Hippocampal formation (tissue), 2 donors: ENCODE measurements around the gene CAPS.

Experiments
- DNase-seq, 2 donors: peaks; one replicate each; lab custom pipeline; 2025; lab: John Stamatoyannopoulos, UW

Gene CAPS

DNA sequence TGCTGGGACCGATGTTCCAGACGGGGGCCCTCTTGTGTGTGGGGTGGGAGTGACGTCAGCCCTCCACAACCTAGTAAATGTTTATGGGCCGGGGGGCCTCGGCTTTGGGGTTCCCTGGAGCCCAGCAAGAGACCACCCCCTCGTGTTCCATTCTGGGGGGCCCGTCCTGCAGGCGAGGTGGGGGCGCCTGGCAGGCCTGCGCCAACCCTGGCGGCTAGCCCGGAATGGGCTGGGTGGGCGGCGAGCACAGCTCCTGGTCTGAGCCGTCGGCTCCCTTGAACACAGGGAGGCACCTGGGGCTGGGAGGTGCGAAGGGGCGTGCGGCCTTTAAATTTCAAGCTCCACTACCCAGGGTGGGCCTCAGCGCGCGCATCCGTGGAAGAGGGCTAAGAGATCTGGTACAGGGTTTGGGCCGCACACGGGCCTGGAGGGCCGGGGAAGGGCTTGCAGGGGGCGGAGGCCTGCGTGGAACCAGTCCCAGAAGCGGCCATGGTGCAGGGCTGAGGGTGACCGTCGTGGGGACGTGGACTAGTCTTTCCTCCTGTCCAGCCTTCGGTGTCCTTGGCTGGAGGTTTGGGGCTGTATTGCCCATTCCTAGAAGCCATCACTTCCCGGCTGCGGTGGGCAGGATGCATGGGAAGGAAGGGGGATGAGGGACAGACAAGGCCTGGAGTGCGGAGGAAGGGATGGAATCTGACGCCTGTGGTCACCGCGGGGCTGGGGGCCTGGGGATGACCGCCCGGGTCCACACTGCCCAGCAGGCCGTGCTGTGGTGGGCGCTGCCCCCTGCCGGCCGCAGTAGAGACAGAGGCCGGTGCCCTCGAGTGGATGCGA lies 21.9 kb upstream of the CAPS start:
- DNase-seq: peak in 1 of 2 donors; percentile 10

DNA sequence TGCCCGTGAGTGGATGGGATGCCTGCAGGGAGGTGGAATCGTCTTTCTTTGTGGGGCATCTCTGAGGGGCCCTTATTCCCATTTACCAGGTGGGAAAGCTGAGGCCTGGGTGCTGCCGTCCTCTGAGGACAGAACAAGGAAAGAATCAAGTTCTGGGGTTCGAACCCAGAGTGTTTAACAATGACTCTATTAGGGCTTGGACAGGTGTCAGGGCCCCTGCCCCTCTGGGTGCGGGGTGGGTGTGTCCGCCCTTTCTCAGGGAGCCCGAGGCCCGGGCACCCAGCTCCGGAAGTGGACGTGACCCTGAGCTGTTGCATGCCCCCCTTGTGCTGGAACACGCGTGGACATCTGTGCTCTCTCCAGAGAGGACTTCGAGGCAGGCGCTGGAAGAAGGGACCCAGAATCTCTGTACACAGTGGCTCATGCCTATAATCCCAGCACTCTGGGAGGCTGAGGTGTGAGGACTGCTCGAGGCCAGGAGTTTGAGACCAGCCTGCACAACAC lies 21.2 kb upstream of the CAPS start:
- no peak for DNase-seq

DNA sequence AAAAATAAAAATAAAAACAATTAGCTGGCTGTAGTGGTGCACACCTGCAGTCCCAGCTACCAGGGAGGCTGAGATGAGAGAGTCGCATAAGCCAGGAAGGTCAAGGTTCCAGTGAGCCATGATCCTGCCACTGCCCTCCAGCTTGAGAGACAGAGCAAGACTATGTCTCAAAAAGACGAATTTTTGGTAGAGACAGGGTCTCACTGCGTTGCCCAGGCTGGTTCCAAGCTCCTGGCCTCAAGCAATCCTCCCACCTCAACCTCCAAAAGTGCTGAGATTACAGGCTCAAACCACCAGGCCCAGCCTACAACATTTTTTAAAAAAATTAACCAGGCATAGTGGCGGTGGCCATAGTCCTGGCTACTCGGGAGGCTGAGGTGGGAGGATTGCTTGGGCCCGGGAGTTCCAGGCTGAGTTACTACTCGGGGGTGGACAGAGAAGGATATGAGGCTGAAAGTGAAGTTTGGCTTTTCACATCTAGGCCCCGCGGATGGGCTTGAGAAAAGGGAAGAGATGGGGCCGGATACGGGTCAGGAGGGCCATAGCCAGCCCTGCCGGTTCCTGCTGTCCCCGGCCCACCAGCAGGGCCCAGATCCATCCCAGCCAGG lies 20.7 kb upstream of the CAPS start:
- no peak for DNase-seq

DNA sequence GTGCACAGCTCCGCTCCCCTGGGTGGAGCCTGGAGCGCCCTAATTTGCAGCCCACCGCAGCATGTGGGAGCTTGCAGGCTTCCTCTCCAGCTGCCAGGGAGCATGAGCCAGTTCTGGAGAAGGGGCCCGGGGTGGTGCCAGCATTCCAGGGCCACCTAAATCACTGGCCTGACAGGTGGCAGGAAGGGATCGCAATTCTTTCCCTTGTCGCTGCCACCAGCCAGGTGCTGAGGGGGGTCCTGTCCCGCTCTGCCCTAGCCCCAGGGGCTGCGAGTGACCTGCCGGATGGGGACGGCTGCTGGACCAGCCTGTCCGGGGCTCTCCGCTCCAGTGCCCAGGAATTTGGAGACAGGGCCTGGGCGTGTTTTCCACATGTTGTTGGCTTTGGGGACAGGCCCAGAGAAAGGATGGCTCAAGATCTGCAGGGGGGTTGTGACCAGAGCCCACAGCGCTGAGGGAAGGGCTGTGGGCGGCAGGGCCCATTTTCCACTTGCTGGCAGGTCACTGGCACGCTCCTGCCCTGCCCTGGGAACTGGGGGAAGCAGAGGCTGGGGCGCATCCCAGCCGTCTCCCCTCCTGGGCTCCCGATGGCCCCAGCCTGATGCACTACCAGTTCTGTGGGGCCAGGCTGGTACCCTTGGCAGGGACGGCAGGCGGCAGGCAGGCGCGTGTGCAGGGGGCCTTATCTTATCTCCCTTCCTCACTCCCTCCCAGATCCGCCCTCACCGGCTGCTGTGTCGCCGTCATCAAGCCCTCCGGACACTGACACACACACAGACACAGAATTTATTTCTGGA lies 19.9 kb upstream of the CAPS start:
- DNase-seq: no peak

DNA sequence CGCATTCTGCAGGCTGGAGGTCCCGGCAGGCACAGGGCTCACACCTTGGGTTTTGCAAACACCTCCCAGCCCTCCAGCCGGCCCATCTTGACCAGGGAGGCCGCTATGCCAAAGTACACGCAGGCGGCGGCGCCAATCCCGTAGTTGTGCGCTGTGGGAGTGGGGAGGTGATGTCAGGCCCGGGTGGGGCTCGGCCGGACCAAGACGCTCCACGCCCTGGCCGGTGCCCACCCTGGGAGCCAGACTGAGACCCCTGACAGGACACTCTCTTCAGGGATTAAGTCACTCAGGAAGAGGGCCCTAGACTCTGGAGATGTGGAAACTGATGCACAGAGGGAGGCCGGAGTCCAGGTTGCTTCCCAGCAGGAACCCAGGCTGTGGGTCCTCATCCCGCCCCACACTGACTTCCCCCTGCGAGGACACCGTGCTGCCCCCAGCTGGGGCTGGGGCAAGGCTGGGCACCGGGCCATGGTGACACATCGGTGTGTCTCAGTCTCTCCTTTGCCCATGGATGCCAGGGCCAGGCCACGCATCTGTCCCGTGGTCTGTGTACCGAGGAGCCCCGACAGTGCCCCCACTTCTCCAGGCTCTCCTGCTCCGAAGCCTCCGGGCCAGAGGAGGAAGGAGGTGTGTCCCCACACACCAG lies 19.2 kb upstream of the CAPS start:
- DNase-seq: no peak

DNA sequence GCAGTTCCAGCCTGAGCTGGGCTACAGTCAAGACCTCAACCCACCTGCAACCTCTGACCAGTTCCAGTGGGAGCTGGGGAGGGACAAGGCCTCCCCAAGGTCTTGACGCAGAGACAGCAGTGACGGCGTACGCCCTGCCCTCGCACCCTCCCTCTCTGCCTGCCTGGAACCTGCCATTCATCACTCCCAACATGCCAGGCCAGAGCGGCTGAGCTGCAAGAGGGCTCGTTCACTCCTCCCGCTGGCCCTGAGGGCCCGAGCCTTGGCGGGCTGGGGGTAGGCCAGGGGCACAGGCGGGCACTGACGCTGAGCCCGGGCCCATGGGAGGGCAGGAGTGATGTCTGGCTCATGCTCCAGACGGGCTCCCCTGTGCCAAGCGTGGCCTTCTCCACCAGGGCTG lies 18.6 kb upstream of the CAPS start:
- no peak for DNase-seq

DNA sequence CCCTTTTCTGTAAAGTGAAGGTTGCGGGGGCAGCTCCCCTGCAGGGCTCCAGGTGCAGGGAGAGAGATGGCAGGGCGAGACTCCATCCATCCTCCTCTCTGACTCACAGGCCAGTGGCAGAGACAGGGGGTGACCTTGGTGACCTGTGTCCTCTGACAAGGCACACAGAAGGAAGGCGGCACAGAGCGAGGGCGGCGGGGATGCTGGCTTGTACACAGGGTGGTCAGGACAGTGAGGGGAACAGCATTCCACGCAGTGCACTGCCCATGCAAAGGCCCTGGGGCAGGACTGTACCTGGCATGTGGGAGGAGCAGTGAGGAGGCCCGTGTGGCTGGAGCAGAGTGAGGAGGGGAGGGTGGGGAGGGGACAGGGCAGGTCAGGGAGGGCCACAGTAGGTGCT lies 18.2 kb upstream of the CAPS start:
- DNase-seq: no peak

DNA sequence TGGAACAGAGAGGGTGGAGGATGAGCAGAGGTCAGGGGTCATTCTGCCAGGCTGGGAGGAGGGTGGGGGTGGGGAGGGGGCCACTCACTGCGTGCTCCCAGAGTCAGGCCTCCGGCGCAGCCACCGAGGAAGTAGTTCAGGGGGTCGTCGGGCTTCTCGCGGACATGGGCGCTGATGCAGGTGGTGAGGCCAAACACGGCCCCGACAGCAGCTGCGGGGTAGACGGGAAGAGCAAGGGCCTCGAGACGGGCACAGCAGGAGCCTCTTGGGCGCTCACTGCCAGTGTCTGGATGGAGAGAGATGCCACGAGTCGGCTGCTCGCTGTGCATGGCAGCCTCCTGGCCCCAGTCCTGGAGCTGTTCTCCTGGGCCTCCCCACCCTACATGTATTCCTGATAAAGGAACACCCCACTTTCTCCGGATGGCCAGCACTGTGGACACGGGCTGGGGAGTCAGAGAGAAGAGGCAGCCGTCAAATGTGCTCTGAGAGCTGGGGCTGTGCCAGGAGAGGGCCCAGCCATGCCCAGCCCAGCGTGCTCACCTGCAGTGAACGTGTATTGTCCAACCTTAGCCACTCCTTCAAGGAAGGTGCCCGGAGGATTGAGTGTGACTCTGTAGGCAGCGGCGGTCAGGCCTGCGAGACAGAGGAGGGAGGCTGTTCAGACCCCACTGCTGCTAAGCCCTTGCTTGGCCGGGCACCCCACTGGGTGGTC lies 17.5 kb upstream of the CAPS start:
- DNase-seq: no peak

DNA sequence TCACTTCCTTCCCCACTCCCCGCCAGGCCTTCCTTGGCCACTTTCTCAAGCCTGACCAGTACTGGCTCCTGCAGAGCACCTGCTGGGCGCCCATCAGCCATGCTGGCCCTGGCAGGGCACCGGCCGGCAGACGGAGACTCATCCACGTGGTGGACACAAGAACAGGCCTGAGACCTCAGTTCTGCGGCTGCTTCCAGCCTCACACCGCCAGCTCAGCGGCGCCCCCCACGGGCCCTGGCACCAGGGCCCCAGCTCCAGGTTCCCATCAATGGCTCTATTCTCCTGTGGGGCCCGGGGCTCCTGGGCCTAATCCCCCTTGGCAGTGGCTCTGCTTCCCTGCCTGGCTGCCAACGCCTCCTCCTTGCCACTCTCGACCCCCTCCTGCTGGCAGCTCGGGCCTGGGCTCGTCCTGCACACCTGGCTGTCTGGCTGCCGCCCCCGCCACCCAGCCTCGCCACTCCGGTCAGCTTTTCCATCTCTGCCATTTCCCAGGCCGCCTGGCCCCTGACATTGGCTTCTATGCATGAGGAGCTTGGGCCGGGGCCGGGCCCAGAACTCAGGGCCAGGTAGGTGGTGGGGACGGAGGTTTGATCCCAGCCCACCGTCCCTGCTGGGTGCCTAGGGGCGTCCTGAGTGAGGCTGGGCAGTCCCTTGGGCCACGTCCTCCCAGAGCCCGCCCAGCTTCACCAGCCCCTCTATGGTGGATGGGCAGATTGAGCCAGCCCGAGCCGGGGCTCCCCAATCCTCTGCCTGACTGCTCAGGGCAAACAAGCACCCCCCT lies 16.7 kb upstream of the CAPS start:
- DNase-seq: no peak

DNA sequence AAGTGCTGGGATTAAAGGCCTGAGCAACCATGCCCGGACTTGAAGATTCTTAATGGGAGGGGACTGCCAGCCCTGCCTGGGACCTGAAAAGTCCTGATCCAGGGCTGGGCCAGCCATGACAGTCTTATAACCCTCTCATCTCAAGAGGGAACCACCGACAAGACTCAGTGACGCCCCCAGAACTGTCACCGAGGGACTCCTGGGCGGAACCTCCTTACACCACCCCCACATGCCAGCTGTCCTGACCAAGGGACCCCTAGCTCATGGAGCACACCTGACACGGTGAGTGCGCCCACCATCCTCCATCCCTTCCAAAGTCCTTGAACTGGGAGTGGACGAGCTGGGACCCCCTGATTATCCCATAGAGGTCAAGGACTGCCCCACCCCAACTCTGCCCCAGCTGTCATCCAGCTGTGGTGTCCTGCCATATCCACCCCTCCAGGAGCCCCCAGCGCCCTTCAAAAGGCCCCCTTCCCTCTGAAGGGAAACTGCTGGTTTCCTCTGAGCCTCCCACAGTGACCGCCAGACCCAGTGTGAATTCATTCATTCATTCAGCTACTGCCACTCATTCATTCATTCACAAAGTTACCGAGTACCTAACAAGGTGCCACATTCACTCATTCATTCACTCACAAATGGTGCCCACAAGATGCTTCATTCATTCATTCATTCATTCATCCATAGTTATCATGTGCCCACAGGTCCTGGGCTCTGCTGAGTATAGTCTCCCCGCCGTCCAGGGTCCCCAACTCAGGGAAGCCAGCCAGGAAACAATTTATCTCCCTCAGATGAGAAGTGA lies 14.1 kb upstream of the CAPS start:
- DNase-seq: no peak

DNA sequence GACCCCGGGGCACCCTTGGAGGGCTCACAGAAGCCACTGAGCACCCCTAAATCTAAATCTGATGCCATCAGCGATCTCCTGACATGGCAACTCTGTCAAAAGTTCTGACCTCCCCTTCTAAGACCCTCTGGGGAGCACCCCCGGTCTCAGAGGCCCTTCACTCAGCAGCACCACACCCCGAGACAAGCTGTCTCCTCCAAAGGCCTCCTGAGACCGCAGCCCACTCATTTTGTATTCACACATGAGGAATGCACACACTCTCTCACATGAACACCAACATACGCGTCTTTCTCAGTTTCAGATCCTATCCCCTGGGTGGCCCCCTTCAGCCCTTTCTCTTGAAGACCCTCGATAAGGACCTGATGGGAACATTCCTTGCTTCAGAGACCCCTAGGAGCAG lies 13.1 kb upstream of the CAPS start:
- DNase-seq: no peak

DNA sequence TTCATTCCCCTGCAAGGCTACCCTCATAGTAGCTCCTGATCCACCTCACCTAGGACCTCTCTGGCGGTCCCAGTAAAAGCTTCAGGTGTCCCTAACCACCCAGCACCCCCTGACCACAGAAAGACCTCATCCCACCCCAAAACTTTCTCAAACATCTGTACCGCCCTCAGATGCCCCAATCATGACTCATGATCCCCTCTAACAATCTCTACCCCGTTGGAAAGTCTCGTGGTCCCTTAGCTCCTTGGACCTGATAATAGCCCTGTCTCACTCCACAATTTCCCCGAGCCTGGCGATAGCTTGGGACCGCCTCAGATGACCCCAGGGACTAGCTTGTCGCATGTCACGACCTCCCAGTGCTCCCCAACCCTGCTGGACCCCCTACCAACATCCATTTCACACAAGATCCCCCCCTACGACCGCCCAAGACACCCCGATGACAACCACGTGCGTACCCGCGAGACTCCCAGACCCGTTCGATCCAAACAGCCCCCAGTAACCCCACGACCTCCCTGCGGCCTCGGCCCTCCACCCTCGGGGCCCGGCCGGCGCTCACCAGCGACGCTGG lies 10.9 kb upstream of the CAPS start:
- no peak for DNase-seq

DNA sequence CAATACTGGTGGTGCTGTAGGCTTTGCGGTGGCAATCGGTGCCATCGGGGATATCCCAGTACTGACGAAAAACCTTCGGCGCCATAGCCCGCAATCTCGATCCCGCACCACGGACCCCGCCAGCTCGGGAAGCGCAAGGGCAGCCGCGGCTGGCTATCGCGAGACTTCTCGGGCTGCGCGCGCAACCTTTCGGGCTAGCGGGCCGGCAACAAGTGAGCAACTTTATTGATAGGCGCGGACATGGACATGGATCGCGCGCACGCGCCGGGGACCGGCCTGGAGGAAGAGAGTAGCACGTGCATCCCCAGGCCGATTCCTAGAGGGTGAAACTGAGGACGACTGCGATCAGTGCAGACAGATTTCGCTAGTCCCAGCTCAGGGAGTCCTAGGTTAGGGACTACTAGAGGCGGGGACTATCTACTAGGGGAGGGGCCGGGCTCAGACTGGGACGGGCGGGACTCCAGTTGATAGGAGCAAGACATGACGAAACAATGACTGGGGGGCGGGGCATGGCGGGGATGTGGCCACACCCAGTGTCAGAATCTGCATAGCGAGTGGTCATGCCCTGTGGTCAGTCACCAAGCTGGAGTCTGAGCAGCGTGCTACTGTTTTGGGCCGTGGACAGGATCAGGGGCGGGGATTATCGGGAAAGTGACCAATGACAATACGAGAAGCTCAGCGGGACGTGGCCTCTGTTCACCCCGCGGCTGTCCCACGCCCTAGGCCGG lies 10.3 kb upstream of the CAPS start, which contains the start of gene NDUFA11:
Gene NDUFA11, minus strand, starts transcription at position 167 of the 728 bp plus-strand sequence. Its CDS starts 82 bp downstream, at position 85.
- peak; percentile 92 to 96 for DNase-seq

DNA sequence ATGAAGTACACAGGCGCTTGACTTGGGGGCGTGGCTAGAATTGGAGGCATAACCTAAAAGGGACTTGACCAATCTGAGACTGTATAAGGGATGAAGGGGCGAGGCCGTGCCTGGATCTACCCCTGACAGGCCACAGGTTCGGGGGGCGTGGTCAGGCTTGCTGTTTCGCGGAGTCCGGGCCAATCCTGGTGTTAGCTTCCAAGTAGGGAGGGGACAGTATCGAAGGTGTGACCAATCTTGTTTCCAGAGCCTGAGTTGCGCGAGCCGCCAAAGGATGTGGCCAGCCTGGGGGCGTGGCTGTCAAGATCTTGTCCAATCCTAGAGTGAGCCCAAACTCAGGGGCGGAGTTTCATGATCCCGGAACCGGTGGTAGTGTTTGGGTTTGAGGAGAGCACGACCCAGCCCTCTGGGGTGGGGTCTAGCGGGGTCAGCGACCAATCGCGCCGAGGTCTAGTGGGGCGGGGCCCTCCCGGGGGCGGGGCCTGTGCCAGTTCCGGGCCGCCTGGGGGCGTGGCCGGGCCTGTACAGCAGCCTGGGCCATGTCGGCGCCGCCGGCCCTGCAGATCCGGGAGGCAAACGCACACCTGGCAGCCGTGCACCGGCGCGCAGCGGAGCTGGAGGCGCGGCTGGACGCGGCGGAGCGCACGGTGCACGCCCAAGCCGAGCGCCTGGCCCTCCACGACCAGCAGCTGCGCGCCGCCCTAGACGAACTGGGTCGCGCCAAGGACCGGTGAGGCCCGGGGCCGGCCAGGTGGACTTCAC lies 9.5 kb upstream of the CAPS start, which contains the start of gene VMAC:
Gene VMAC, plus strand, starts transcription at position 521 of the 762 bp plus-strand sequence. Its CDS starts 19 bp downstream, at position 540.
- DNase-seq: peak; percentile 100

DNA sequence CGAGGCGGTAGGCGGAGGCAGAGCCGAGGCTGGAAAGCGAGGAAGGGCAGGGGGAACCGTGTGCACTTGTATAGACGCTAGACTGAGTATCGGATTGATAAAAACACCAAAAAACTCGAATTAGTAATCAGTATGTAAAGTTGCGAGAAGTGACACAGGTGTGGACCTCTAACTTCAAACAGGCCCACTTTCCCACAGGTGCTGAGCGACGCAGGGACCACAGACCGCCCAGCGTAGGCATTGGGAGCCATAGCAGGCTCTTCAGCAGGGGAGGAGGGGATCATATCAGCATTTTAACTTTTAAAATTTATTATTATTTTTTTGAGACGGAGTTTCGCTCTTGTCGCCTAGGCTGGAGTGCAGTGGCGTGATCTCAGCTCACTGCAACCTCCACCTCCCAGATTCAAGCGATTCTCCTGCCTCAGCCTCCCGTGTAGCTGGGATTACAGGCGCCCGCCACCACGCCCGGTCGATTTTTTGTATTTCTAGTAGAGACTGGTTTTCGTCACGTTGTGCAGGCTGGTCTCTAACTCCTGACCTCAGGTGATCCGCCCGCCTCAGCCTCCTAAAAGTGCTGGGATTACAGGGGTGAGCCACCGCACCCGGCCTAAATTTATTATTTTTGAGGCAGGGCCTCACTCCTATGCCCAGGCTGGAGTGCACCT lies 8.8 kb upstream of the CAPS start:
- no peak for DNase-seq

DNA sequence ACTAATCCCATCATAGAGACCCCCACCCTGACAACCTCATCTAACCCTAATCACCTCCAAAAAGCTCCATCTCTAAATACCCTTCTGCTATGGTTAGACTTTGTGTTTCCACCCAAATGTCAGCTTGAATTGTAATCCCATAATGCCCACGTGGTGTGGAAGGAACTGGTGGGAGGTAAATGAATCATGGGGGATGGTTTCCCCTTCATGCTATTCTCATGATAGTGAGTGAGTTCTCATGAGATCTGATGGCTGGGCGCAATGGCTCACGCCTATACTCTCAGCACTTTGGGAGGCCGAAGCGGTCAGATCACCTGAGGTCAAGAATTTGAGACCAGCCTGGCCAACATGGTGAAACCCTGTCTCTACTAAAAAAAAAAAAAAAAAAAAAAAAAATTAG lies 6.8 kb upstream of the CAPS start:
- no peak for DNase-seq

DNA sequence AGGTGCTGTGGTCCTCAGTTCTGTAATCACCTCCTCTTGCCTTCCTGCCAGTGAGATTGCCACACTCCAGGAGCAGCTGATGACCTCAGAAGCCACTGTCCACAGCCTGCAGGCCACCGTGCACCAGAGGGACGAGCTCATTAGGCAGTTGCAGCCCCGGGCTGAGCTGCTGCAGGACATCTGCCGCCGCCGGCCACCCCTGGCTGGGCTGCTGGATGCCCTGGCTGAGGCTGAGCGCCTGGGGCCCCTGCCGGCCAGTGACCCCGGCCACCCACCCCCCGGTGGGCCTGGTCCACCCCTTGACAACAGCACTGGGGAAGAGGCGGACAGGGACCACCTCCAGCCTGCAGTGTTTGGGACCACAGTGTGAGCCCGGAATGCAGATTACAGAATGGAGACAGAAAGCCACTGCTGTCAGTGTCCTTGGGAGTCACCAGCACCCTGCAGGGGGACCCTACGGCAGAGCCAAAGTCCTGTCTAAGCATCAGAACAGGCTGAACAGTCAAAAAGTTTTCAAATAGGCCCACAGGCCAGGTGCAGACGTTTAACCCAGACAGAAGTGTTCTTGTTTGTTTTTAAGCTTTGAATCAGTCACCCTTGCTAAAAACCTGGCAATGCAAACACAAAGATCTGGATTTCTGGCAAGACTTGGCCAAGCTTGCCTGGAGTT lies 5.1 kb upstream of the CAPS start:
- DNase-seq: no peak
